Neural cell (in vitro differentiated cells): ENCODE results near the gene CES2. TPM values are rescaled to one million over a fixed set of nuclear protein-coding genes. Genes with fewer than 3 reads are reported as not detected.

Experiments used
- H2AFZ ChIP-seq: fragments of 200-600, 300-800 bp; sonication (generic), shearing (Covaris generic); 2 replicates; pipeline ENCODE4 v1.6.0; 2014; ENCODE audit warnings: low read depth, mild to moderate bottlenecking, antibody characterized with exemption, low read length, moderate library complexity
- H3F3A ChIP-seq: fragments of 200-600 bp; shearing (Covaris generic); 2 replicates; pipeline ENCODE4 v1.6.1; 2016; ENCODE audit warnings: mild to moderate bottlenecking, moderate library complexity, mixed read lengths, antibody characterized with exemption, low read length; ENCODE audit not compliant: insufficient read depth, poor library complexity, severe bottlenecking
- H3K27ac ChIP-seq: fragments of 200-600, 300-800 bp; sonication (generic), shearing (Covaris generic); 2 replicates; pipeline ENCODE4 v1.5.1; 2014; ENCODE audit warnings: mild to moderate bottlenecking, low read length, moderate library complexity
- H3K27me3 ChIP-seq: fragments of 300-800, 200-600 bp; sonication (generic), shearing (Covaris generic); 2 replicates; pipeline ENCODE4 v1.6.0; 2014; ENCODE audit warnings: mild to moderate bottlenecking, low read depth, low read length, moderate library complexity; ENCODE audit not compliant: insufficient read depth
- H3K36me3 ChIP-seq: fragments of 300-800, 200-600 bp; sonication (generic), shearing (Covaris generic); 2 replicates; pipeline ENCODE4 v1.5.1; 2014; ENCODE audit warnings: mild to moderate bottlenecking, antibody characterized with exemption, low read length, moderate library complexity; ENCODE audit not compliant: insufficient read depth
- H3K4me2 ChIP-seq: fragments of 300-800, 200-600 bp; sonication (generic), shearing (Covaris generic); 2 replicates; pipeline ENCODE4 v1.6.0; 2014; ENCODE audit warnings: mild to moderate bottlenecking, low read length
- H3K4me3 ChIP-seq: fragments of 300-800, 200-600 bp; sonication (generic), shearing (Covaris generic); 2 replicates; pipeline ENCODE4 v1.5.1; 2014; ENCODE audit warnings: mild to moderate bottlenecking, low read length, moderate library complexity
- H3K79me2 ChIP-seq: fragments of 200-600 bp; shearing (Covaris generic); replicated peaks from 2 replicates; pipeline ENCODE4 v1.6.0; 2014; ENCODE audit warnings: mild to moderate bottlenecking, low read length, moderate library complexity; ENCODE audit not compliant: insufficient read depth
- H3K9ac ChIP-seq: fragments of 300-800, 200-600 bp; sonication (generic), shearing (Covaris generic); 2 replicates; pipeline ENCODE4 v1.6.1; 2016; ENCODE audit warnings: mild to moderate bottlenecking, low read length, mixed read lengths
- H3K9me2 ChIP-seq: fragments of 200-600 bp; shearing (Covaris generic); 2 replicates; pipeline ENCODE4 v1.6.1; 2016; ENCODE audit warnings: mild to moderate bottlenecking, low read length, mixed read lengths; ENCODE audit not compliant: insufficient read depth
- H3K9me3 ChIP-seq: fragments of 200-600, 300-800 bp; sonication (generic), shearing (Covaris generic); 2 replicates; pipeline ENCODE4 v1.6.1; 2016; ENCODE audit warnings: mild to moderate bottlenecking, mixed run types, low read length, moderate library complexity, mixed read lengths
- H4K20me1 ChIP-seq: fragments of 200-600 bp; shearing (Covaris generic); 2 replicates; pipeline ENCODE4 v1.6.1; 2016; ENCODE audit warnings: mild to moderate bottlenecking, mixed run types; ENCODE audit not compliant: insufficient read depth
- CTCF ChIP-seq: fragments of 450-650 bp; IDR thresholded peaks from 2 replicates; pipeline ENCODE4 v1.5.1; 2014; ENCODE audit warnings: antibody characterized with exemption, mild to moderate bottlenecking, moderate library complexity; ENCODE audit not compliant: poor library complexity, severe bottlenecking
- EP300 ChIP-seq: fragments of 450-650 bp; conservative IDR thresholded peaks from 2 replicates; pipeline ENCODE4 v1.6.1; 2014; ENCODE audit warnings: antibody characterized with exemption, mild to moderate bottlenecking, moderate library complexity; ENCODE audit not compliant: poor library complexity, severe bottlenecking
- EZH2 ChIP-seq: fragments of 200-600, 300-800 bp; shearing (Covaris generic), sonication (generic); IDR thresholded peaks from 2 replicates; pipeline ENCODE4 v1.6.1; 2014; ENCODE audit warnings: antibody characterized with exemption, low read length, borderline replicate concordance, mild to moderate bottlenecking; ENCODE audit not compliant: insufficient read depth, poor library complexity, severe bottlenecking
- MXI1 ChIP-seq: fragments of 450-650 bp; conservative IDR thresholded peaks from 2 replicates; pipeline ENCODE4 v1.6.1; 2014; ENCODE audit warnings: antibody characterized with exemption, mild to moderate bottlenecking; ENCODE audit not compliant: poor library complexity, severe bottlenecking
- POLR2AphosphoS5 ChIP-seq: IDR thresholded peaks from 2 replicates; pipeline ENCODE4 v1.6.1; 2012
- RAD21 ChIP-seq: fragments of 450-650 bp; conservative IDR thresholded peaks from 2 replicates; pipeline ENCODE4 v1.6.1; 2014; ENCODE audit warnings: antibody characterized with exemption, mild to moderate bottlenecking, moderate library complexity
- REST ChIP-seq: IDR thresholded peaks from 2 replicates; pipeline ENCODE4 v1.6.1; 2012; ENCODE audit warnings: borderline replicate concordance
- SMC3 ChIP-seq: fragments of 450-650 bp; conservative IDR thresholded peaks from 2 replicates; pipeline ENCODE4 v1.6.1; 2014; ENCODE audit warnings: antibody characterized with exemption, mild to moderate bottlenecking, moderate library complexity; ENCODE audit not compliant: poor library complexity
- TAF1 ChIP-seq: IDR thresholded peaks from 2 replicates; pipeline ENCODE4 v1.6.1; 2012; ENCODE audit warnings: low read depth
- polyA plus RNA-seq: library from polyadenylated mRNA; depleted of rRNA; stranded (reverse); fragments of >200 nt; gene quantifications from 2 replicates; pipeline ENCODE4 v1.2.3, GENCODE V29; 2014

The CES2 gene
- polyA plus RNA-seq, 1 donor from 2014 or later = 22.9 TPM

- Histone ChIP-seq H2AFZ (no peak overlapping the region), H3K27ac (no peak overlapping the region), H3K36me3 (no peaks in the 10 kb centered on the region), H3K4me2 (no peak overlapping the region), H3F3A (no peaks in the 10 kb centered on the region), H3K9me2 (no peaks in the 10 kb centered on the region), H3K4me3 (no peak overlapping the region), H3K27me3 (no peaks in the 10 kb centered on the region), H3K79me2 (no peaks in the 10 kb centered on the region), H3K9me3 (no peaks in the 10 kb centered on the region), H3K9ac (no peak overlapping the region), H4K20me1 (no peaks in the 10 kb centered on the region)
- TF ChIP-seq REST = no peak
- TF ChIP-seq EP300 = no peak
- no peak for TF ChIP-seq RAD21
- no peak for TF ChIP-seq TAF1
- TF ChIP-seq SMC3 = no peak
- no peak for TF ChIP-seq MXI1
- TF ChIP-seq EZH2 = no peak
- no peak for TF ChIP-seq CTCF
Measured at GRCh38 chr16:66906916-66907836, 28.1 kb upstream of the CES2 start.

GRCh38 chr16:66908116-66908515 is 27.2 kb upstream of the CES2 start:
- Histone ChIP-seq H3K36me3 (no peaks in the 10 kb centered on the region), H2AFZ (no peak overlapping the region)

More at GRCh38 chr16:66908116-66908515, 27.2 kb upstream of the CES2 start:
- no peak overlapping the region for H3K27ac ChIP-seq
- H4K20me1 ChIP-seq = no peaks in the 10 kb centered on the region
- H3K4me2 ChIP-seq = no peak overlapping the region
- no peaks in the 10 kb centered on the region for H3K9me2 ChIP-seq
- TF ChIP-seq EP300 (no peak), SMC3 (no peak), EZH2 (no peak), REST (no peak), CTCF (no peak), RAD21 (no peak), TAF1 (no peak), POLR2AphosphoS5 (no peak), MXI1 (no peak)
- H3K4me3 ChIP-seq = no peak overlapping the region
- H3K9me3 ChIP-seq = no peaks in the 10 kb centered on the region
- no peak overlapping the region for H3K9ac ChIP-seq
- no peaks in the 10 kb centered on the region for H3F3A ChIP-seq
- H3K27me3 ChIP-seq = no peaks in the 10 kb centered on the region
- no peaks in the 10 kb centered on the region for H3K79me2 ChIP-seq
